Ishikawa (cell line): ENCODE data around the gene C21orf58.

Experiments used
- CEBPB ChIP-seq: IDR thresholded peaks from 2 replicates; pipeline ENCODE4 v1.6.1; 2012
- CREB1 ChIP-seq: IDR thresholded peaks from 2 replicates; pipeline ENCODE4 v1.6.1; 2012; ENCODE audit warnings: low read depth
- EGR1 ChIP-seq: IDR thresholded peaks from 2 replicates; pipeline ENCODE4 v1.6.1; 2012
- EP300 ChIP-seq: IDR thresholded peaks from 2 replicates; pipeline ENCODE4 v1.6.1; 2012; ENCODE audit warnings: borderline replicate concordance
- FOXM1 ChIP-seq: IDR thresholded peaks from 2 replicates; pipeline ENCODE4 v1.6.1; 2012; ENCODE audit warnings: low read depth, borderline replicate concordance
- NFIC ChIP-seq: IDR thresholded peaks from 2 replicates; pipeline ENCODE4 v1.6.1; 2012
- RAD21 ChIP-seq: IDR thresholded peaks from 2 replicates; pipeline ENCODE4 v1.6.1; 2012; ENCODE audit warnings: low read depth
- TAF1 ChIP-seq: IDR thresholded peaks from 2 replicates; pipeline ENCODE4 v1.6.1; 2012; ENCODE audit warnings: low read depth, mild to moderate bottlenecking
- TCF12 ChIP-seq: IDR thresholded peaks from 2 replicates; pipeline ENCODE4 v1.6.1; 2012; ENCODE audit warnings: low read depth
- TEAD4 ChIP-seq: IDR thresholded peaks from 2 replicates; pipeline ENCODE4 v1.6.1; 2012
- YY1 ChIP-seq: IDR thresholded peaks from 2 replicates; pipeline ENCODE4 v1.6.1; 2012; ENCODE audit warnings: low read depth
- ZBTB7A ChIP-seq: IDR thresholded peaks from 2 replicates; pipeline ENCODE4 v1.6.1; 2012; ENCODE audit warnings: low read depth
- TF ChIP-seq, protein P1 (sequence below): IDR thresholded peaks from 2 replicates; pipeline ENCODE4 v1.6.1; 2012
- TF ChIP-seq, protein P2 (sequence below): IDR thresholded peaks from 2 replicates; pipeline ENCODE4 v1.6.1; 2012
- TF ChIP-seq, protein P3 (sequence below): IDR thresholded peaks from 2 replicates; pipeline ENCODE4 v1.6.1; 2012; ENCODE audit warnings: low read depth, mild to moderate bottlenecking

Gene C21orf58

DNA sequence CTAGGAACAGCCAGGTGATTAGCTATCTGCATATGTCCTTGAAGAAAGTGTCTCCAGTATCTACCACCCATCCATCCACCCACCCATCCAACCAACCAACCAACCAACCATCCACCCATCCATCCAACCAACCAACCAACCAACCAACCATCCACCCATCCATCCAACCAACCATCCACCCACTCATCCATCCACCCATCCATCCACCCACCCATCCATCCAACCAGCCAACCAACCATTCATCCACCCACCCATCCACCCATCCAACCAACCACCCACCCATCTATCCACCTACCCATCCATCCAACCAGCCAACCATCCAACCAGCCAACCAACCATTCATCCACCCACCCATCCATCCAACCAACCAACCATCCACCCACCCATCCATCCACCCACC lies 12.1 kb downstream of the C21orf58 start:
- TF ChIP-seq ZBTB7A = no peak
- TF ChIP-seq, protein P1, sequence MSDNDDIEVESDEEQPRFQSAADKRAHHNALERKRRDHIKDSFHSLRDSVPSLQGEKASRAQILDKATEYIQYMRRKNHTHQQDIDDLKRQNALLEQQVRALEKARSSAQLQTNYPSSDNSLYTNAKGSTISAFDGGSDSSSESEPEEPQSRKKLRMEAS = no peak
- no peak for TF ChIP-seq YY1
- no peak for TF ChIP-seq FOXM1
- TF ChIP-seq TCF12 = no peak
- TF ChIP-seq EP300 = no peak
- TF ChIP-seq EGR1 = no peak
- TF ChIP-seq, protein P2, sequence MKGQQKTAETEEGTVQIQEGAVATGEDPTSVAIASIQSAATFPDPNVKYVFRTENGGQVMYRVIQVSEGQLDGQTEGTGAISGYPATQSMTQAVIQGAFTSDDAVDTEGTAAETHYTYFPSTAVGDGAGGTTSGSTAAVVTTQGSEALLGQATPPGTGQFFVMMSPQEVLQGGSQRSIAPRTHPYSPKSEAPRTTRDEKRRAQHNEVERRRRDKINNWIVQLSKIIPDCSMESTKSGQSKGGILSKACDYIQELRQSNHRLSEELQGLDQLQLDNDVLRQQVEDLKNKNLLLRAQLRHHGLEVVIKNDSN = no peak
- TF ChIP-seq, protein P3, sequence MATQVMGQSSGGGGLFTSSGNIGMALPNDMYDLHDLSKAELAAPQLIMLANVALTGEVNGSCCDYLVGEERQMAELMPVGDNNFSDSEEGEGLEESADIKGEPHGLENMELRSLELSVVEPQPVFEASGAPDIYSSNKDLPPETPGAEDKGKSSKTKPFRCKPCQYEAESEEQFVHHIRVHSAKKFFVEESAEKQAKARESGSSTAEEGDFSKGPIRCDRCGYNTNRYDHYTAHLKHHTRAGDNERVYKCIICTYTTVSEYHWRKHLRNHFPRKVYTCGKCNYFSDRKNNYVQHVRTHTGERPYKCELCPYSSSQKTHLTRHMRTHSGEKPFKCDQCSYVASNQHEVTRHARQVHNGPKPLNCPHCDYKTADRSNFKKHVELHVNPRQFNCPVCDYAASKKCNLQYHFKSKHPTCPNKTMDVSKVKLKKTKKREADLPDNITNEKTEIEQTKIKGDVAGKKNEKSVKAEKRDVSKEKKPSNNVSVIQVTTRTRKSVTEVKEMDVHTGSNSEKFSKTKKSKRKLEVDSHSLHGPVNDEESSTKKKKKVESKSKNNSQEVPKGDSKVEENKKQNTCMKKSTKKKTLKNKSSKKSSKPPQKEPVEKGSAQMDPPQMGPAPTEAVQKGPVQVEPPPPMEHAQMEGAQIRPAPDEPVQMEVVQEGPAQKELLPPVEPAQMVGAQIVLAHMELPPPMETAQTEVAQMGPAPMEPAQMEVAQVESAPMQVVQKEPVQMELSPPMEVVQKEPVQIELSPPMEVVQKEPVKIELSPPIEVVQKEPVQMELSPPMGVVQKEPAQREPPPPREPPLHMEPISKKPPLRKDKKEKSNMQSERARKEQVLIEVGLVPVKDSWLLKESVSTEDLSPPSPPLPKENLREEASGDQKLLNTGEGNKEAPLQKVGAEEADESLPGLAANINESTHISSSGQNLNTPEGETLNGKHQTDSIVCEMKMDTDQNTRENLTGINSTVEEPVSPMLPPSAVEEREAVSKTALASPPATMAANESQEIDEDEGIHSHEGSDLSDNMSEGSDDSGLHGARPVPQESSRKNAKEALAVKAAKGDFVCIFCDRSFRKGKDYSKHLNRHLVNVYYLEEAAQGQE = no peak
- no peak for TF ChIP-seq RAD21
- no peak for TF ChIP-seq TAF1
- TF ChIP-seq CREB1 = no peak
- no peak for TF ChIP-seq CEBPB
- no peak for TF ChIP-seq TEAD4
- TF ChIP-seq NFIC = no peak

DNA sequence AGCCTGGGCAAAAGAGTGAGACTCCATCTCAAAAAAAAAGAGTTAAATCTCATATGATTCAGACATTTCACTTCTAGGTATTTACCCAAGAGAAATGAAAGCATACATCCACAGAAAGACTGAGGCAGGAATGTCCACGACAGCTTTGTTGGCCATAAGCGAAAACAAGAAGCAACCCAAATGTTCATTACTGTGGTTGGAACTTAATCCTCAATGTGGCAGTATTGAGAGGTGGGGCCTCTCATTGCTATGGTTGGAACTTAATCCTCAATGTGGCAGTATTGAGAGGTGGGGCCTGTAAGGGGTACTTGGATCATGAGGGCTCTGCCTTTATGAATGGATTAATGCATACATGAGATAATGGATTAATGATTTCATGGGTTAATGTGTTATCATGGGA lies 15.2 kb downstream of the C21orf58 start:
- TF ChIP-seq, protein P2 = no peak
- TF ChIP-seq TCF12 = no peak
- TF ChIP-seq CEBPB = no peak
- TF ChIP-seq ZBTB7A = no peak
- no peak for TF ChIP-seq YY1
- no peak for TF ChIP-seq EP300
- TF ChIP-seq FOXM1 = no peak
- TF ChIP-seq, protein P1 = no peak
- no peak for TF ChIP-seq RAD21
- no peak for TF ChIP-seq CREB1
- no peak for TF ChIP-seq TAF1
- TF ChIP-seq, protein P3 = no peak
- no peak for TF ChIP-seq EGR1
- no peak for TF ChIP-seq NFIC
- TF ChIP-seq TEAD4 = no peak

DNA sequence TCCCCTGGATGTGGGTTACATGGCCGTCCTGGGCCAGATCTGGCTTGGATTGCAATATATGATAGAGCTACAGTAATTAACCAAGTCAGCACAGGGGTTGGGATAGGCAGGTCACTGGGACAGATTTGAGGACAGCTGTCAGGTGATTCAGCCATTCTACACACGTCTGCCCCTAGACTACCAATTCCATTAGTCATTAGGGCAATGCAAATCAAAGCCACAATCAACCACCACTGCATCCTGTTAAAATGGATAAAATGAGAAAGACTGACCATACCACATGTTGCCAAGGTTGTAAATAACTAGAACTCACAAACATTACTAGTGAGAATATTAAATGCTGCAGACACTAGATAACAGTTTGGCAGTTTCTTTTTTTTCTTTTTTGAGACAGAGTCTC lies 16.0 kb downstream of the C21orf58 start:
- TF ChIP-seq CREB1 = no peak
- TF ChIP-seq EGR1 = no peak
- TF ChIP-seq, protein P2 = no peak
- TF ChIP-seq, protein P1 = no peak
- no peak for TF ChIP-seq TAF1
- no peak for TF ChIP-seq TCF12
- no peak for TF ChIP-seq CEBPB
- TF ChIP-seq YY1 = no peak
- no peak for TF ChIP-seq RAD21
- no peak for TF ChIP-seq EP300
- TF ChIP-seq, protein P3 = no peak
- TF ChIP-seq NFIC = no peak
- no peak for TF ChIP-seq TEAD4
- TF ChIP-seq FOXM1 = no peak
- no peak for TF ChIP-seq ZBTB7A

DNA sequence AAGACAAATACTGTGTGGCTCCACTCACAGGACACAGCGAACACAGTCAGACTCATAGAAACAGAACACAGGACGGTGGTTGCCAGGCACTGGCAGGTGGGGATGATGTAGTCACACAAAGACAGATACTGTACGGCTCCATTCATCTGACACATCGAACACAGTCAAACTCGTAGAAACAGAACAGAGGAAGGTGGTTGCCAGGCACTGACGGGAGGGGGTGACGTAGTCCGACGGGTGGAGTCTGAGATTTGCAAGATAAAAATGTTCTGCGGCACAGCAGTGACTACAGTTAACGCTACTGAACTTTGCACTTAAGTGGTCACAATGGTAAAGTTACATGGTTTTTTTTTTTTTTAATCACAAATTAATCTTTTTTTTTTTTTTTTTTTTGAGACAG lies 18.7 kb downstream of the C21orf58 start:
- TF ChIP-seq TCF12 (no peak), CREB1 (no peak), YY1 (no peak), CEBPB (no peak), TEAD4 (no peak), NFIC (no peak), ZBTB7A (no peak), RAD21 (no peak), EGR1 (no peak), EP300 (no peak), TAF1 (no peak), FOXM1 (no peak)
- TF ChIP-seq, protein P3 = no peak
- TF ChIP-seq, protein P2 = no peak
- TF ChIP-seq, protein P1 = no peak
